Daoy (cell line): Measurements from ENCODE around the gene PKP3. TPM values are rescaled to one million over a fixed set of nuclear protein-coding genes. Genes with fewer than 3 reads are reported as not detected.
A peak's percentile ranks its signal among the peaks of the same experiment; 100 is the strongest.
"Not testable (repeated sequence)": the region's sequence is repeated elsewhere in the genome, so short reads cannot be mapped to it uniquely, and the experiment has no call there.

Experiments used
- DNase-seq: peaks from one replicate; pipeline ENCODE4 v3.0.0-alpha.2; 2015; ENCODE audit warnings: low read depth
- total RNA-seq: library from RNA; depleted of rRNA; stranded (reverse); fragments of >200 nt; shearing (Covaris generic); gene quantifications from 2 replicates; pipeline ENCODE4 v1.2.3, GENCODE V29; 2014

The PKP3 gene
- total RNA-seq, 1 experiment from 2014 or later, result 7.3 TPM

DNA sequence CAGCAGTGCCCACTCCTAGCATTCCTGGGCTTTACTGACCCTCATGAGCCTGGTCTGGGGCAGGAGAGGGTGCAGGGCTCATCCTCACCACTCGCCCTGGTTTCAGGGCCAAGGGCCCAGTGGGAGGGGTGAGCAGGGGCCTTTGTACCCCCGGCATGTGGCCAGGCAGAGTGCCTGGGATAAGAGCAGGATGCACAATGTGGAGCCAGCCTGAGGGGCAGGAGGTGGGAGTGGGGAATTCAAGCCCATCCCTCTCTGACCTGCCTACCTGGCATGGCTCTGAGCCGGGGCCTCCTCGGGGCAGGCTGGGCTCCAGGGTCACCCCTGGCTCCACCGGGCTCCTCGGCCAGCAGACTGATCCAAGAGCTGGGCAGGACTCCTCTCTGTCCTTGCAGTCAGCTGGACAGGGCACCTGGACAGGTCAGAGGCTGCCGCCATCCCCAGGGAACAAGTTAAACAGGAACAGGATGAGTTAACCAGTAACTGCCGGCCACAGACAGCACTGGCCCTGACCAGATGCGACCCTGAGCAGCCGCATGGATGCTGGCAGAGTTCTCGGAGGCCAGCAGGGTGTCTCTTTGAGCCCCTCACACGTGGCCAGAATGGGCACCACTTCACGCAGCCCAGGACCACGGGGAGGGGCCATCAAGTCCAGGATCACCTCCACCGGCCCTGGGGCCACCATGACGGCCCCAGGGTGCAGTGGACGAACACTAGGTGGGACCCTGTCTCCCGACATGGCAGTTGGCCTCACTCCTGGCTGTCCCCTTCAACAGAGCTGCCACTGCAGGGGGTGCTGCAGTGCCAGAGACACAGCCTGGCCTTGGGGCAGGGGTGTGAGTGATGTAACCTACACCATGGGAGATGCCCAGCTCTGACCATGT is 15.8 kb downstream of the PKP3 start:
- DNase-seq, result no peak

DNA sequence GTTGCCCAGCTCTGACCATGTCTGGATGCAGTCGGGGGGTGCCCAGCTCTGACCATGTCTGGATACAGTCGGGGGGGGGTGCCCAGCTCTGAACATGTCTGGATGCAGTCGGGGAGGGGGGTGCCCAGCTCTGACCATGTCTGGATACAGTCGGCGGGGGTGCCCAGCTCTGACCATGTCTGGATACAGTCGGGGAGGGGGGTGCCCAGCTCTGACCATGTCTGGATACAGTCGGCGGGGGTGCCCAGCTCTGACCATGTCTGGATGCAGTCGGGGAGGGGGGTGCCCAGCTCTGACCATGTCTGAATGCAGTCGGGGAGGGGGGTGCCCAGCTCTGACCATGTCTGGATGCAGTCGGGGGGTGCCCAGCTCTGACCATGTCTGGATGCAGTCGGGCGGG is 16.7 kb downstream of the PKP3 start:
- not testable (repeated sequence) for DNase-seq

DNA sequence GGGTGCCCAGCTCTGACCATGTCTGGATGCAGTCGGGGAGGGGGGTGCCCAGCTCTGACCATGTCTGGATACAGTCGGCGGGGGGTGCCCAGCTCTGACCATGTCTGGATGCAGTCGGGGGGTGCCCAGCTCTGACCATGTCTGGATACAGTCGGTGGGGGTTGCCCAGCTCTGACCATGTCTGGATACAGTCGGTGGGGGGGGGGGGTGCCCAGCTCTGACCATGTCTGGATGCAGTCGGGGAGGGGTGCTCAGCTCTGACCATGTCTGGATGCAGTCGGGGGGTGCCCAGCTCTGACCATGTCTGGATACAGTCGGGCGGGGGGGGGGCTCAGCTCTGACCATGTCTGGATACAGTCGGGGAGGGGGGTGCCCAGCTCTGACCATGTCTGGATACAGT is 17.5 kb downstream of the PKP3 start:
- not testable (repeated sequence) for DNase-seq

DNA sequence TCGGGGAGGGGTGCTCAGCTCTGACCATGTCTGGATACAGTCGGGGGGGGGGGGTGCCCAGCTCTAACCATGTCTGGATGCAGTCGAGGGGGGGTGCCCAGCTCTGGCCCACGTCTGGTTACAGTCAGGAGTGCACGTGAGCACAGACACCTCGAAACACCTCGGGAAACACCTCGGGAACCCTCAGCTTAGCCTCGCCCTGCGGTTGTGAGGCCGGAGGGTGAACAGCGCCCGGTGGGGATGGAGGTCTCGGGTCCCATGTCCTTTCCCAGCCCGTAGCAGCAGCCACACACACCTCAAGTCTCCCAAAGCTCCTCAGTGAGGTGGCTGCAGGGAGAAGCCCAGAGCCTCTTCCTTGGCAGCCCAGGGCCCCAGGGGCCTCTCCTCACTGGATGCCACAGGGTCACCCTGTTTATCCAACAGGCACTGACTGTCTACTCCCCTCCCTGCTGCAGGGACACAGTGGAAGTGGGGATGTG is 18.7 kb downstream of the PKP3 start:
- no peak for DNase-seq

DNA sequence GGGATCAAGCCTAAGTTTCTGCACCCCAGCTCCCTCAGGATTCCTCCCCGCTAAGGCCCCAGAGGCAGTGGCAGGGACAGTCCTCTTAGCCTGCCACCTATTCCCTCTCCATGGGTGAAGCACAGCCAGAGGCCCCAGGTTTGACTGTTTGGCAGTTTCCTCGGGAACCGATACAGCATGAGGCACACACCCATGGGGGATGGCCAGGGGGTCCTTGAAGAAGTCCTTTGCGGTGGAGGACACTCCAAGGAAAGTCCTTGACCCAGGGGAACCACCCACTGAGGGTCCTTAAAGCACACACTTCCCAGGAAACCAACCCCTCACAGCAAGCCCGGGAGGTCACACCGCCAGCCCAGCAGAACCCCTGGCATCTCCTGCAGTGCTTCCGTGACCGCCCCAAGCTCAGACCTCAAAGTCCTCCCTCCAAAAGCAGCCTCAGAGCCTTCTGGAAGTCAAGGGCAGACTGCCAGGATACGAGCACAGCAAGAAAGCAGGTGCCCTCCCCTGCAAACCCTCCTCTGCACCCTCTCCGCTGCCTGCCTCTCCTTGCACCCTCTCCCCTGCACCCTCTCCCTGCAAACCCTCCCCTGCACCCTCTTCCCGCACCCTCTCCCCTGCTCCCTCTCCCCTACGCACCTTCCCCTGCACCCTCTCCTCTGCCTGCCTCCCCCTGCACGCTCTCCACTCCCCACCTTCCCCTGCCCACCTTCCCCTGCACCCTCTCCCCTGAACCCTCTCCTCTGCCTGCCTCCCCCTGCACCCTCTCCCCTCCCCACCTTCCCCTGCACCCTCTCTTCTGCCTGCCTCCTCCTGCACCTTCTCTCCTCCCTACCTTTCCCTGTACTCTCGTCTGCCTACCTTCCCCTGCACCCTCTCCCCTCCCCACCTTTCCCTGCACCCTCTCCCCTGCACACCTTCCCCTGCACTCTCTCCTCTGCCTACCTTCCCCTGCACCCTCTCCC is 19.4 kb downstream of the PKP3 start:
- peak; percentile 45 for DNase-seq

DNA sequence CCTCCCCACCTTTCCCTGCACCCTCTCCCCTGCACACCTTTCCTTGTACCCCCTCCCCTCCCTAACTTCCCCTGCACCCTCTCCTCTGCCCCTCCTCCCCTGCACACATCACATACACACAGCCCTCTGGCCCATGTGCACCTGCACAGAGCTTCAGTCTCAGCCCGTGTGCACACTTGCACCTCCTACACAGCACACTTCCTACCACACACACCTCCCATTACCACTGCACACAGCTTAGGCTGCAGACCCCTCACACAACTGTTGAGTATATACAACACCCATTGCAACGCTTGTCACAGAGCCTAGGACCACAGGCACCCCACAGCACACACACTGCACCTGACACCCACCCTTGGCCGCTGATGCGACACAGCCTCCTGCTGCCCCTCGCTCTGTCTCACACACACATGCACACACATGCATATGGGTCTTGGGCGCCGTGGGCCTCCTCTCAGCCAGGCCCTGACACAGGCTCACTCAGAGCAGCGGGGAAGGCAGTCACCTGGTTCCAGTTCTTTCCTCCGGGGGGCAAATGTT is 20.4 kb downstream of the PKP3 start:
- no peak for DNase-seq

DNA sequence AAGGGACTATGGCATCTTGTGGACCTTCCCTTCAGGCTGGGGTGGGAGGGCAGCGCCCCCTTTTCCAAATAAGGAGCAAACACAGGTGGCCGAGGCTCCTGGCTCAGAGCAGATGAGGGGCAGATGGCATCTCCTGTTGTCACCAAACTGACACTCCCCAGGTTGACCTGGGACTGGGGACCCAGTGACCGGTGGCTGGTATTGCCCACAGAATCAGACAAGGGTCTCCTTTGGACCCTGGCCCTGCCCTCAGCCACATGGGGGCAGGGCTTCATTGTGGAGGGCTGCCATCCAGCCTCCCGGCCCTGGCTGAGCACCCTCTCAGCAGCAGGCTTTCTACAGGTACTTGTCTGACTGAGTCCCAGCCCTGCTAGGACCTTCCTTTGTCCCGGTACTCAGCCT is 21.6 kb downstream of the PKP3 start:
- DNase-seq, result no peak

DNA sequence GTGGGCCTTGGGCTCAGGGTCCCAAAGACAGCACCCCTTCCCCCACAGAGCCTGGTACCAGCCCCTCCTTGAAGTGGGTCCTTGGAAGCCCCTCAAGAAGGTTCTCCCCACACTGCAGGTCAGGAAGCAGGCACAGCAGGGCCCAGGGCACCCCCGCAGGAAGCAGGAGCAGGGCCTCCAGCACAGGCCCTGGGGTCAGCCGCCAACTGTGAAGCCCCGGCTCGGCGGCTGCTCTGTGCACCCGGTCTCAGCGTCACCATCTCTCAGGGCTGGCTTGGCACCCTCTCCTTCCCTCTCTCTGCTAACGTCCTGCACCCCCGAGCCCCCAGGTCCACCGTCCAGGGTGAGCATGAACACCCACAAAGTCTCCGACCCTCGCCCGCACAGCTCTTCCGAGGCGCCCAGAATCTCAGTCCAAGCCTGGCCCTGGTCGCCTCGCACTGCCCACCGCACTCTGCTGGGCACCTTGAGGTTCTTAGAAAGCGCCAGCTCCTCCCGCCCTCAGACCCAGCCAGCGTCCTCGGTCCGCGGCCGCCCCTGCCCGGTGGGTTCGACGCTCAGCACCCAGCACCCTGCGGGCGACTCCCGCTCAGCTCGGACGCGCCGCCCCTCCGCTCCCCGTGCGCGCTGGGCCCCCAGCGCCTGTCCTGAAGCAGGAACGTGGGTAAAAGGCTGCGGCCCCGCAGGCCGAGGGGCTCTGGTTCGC is 22.2 kb downstream of the PKP3 start:
- no peak for DNase-seq

DNA sequence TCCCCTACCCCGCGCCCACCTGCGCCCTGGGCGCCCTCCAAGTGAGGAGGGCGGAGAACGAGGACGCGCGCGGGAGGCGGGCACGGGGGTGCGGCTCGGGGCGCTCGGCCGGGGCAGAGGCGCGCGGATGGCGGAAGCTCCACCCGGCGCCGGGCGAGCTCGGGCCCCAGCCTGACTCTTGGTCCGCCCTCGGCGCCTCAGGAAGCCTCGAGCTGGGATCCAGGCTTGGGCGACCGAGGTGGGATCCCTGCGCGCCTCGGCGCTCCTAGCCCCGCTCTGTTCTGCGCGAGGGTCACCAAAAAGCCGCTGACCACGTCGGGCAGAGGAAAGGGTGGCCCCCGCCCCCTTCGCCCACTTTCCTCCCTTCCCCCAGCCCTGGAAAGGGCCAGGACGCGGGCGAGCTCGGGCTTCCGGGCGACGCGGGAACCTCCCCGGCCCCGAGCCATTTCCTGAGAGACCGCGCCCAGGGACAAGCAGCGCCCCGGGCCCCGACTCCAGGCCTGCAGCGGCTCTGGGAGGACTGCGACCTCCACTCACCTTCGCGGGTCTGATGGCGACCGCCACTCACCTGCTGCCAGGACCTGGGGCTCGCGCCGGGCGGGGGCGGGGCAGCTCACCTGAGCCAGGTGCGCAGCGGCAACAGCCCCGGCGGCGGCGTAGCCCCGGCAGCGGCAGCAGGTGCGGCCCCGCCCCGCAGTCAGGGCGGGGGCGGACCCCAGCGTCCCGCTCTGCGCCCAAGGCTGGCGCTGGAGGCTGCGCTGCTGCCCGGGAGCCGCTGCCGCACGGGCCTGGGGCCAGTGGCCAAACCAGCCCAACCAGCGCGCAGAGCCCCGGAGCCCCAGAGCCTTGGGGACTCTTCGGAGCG is 23.0 kb downstream of the PKP3 start:
- no peak for DNase-seq

DNA sequence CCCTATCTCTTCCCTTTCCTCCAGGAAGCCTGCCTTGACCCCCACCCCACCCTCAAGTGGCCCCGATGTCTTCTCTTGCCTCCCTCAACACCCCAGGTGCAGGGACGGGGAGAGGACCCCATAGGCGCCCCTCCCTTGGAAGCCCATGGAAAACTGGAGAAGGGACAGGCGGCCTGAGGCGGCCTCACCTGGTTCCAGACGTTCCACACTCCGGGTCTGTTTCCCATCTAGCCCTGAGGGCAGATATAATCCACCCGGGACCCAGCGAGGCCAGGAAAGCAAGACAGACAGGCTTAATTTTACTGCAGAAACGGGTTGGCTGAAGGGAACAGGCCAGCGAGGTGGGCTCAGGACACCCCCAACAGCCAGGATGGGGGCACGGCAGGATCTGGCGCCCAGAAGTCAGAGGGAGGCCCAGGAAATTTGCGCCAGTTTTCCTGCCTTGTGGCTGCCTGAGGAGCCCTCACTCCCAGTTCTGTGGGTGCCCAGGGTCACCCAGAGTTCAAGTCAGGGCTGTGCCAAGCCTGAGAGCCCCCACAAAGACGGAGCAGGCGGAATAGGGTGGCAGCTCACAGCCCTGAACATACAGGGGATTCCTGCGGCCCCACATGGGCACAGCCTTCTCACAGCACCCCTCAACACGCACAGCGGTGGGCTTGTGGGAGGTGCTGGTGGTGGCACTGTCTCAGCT is 23.8 kb downstream of the PKP3 start:
- no peak for DNase-seq

DNA sequence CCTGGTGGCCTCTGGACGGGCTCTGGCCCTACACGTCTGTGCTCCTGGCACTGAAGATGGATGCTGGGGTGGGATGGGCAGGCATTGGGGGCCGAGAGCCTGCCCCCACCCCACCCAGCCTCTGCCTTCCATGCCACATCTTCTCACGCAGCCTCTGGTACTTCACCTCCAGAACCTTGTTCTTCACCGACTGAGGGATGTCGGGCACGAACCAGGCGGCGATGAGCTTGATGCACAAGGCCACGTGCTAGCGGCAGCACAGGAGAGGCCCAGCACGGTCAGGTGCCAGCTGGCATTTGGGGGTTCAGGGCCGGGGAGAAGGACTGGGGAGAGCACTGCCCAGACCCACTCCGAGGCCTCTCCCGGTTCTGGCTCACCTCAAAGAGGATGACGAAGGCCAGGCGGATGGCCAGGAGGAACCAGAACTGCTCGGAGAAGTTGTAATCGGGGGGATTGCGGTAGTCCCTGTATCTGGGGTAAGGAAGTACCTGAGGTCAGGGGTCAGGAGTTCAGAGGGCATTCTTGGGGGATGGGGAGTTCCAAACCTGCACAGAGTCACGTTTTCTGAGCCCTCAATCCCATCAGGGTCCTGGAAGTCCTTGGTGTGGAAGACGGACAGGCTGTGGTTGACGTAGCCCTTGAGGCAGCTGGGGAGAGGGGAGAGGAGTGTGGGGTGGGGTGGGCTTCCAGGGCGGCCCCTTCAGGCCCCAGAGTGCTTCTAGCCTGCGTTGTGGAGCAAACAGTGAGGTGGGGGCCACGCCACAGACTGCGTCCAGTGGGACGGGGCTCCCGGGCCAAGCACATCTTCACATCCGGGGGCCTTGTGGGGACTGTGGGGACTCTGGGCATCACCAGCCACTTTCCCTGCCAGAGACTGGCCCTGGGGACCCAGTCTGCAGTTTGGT is 24.6 kb downstream of the PKP3 start:
- no peak for DNase-seq

DNA sequence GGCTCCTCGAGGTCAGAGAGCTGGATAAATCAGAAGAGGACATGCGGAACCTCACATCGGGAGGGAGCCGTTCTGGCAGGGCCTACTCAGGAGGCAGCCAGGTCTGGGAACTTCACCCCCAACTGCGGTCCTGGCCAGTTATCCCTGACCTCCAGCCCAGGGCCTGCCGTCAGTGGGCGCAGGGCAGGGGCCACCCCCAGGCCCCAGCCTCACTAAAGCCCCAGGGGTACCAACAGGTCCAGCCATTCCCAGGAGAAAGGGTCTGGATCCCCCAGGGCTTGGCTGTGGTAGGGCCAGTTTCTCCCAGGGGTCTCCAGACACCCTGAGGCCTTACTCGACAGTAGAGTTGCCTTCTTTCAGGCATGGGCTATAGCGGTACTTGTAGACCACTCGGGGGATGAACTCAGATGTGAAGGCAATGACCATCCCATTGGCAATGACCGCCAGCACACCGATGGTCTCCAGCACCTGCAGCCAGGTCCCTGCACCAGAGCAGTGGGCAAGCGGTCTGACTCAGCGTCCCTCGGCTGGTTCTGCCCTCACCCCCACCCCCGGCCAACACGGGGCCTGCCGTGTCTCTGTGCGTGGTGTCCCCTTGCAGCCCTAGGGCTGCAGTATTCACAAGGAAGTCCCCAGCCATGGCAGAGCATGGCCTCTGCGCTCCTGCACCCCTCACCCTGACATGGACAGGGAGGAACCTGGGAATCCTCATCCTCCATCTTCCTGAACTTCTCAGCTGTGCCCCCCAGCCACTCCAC is 25.4 kb downstream of the PKP3 start:
- DNase-seq, result no peak

DNA sequence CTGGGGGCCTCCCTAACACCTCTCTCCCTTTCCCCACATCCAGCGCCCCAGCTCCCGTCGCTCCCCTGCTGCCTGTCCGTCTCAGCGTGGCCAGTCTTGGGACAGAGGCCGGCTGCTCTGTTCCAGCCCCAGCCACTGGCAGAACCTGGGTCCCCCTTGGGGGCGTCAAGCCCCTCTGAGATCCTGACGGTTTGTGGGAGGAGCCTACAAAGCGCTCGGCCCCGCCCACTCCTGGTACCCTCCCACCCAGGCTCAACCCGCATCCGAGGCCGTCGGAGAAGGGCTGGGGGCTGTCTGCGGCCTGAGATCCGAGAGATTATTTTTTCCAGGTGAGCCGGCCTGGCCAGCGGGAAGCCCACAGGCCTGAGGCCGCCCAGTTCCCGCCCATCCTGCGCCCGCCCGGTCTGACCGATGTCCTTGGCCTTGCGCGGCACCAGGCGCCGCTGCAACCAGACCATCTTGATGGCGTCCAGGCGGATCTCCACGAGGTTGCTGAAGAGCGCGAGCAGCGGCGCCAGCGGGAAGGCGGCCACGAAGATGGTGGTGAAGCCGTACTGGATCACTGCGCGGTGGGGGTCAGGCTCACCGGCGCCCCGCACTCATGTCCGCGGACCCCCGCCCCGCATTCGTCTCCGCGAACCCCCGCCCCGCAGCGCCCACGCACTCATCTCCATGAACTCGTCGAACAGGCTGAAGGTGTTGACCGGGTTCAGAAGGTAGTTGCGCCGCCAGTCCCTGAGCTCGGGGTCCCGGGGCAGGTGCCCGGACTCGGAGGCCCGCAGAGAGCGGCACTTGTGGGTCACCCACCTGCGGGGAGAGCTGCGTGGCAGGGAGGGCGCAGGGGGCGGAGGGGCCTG is 26.3 kb downstream of the PKP3 start:
- DNase-seq, result no peak

DNA sequence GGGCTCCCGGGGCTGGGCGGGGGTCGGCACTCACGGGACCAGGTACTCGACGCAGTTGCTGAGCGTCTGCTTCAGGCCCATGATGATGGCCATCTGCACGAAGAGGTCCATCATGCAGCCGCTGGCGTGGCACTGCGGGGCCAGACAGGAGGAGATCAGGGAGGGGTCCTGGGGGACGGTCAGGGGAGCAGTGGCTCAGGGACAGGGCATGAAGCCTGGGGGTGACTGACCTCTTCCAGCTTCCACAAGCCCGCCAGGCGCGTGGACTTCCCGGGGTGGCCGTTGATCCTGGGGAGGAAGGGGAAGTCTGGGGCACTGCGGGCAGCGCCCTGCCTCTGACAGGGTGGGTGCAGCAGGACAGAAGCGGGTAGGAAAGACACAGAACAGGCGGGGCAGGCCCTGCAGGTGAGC is 26.9 kb downstream of the PKP3 start:
- no peak for DNase-seq

DNA sequence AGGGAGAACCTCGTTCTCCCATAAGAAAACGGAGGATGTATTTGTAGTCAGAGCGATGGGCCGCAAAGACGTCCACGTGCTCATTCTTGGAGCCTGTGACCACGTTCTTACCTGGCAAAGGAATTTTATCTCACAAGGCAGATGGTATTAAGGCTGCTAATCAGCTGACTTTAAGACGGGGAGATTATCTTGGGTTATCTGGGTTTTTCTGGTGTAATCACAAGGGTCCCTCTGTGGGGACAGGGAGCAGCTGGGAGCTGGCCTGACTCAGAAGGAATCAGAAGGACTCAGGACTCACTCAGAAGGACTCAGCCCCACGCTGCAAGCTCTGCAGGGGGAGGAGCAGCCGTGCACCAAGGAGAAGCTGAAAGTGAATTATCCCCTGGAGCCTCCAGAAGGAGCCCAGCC is 28.2 kb downstream of the PKP3 start:
- no peak for DNase-seq

DNA sequence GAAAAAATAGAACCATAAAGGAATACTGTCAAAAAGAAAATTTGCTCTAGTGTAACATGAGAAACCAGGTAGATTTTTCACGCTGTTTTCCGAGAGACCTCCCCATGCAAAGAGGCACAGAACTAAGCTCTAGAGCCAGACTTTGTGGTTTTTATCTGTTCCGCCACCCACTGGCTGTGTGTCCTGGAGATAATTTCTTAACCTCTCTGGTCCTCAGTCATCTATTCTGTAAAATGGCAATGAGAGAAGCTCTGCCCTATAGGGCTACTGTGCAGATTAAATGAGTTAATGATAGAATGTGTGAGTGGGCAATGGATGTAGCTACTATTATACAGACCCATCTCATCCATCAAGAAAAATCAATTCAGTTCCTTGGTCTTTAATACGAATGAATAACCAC is 30.2 kb downstream of the PKP3 start:
- no peak for DNase-seq

DNA sequence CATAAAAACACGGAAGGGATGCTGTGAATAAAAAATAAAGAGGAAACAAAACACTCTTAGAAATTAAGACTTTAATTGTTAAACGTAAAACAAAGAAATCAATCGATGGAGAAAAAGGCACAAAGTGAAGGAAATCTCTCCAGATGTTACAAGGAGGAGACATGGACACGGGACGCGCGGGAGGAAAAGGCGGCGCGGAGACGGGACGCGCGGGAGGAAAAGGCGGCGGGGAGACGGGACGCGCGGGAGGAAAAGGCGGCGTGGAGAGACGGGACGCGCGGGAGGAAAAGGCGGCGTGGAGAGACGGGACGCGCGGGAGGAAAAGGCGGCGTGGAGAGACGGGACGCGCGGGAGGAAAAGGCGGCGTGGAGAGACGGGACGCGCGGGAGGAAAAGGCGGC is 30.8 kb downstream of the PKP3 start:
- DNase-seq, result not testable (repeated sequence)
